COLO668 (cell line): ENCODE measurements around the gene VWA1.
"Not testable (repeated sequence)": the region's sequence is repeated elsewhere in the genome, so short reads cannot be mapped to it uniquely, and the experiment has no call there.

Experiments used
- DNase-seq: peaks from one replicate; lab custom pipeline; 2025; ENCODE audit not compliant: unreplicated experiment; lab: John Stamatoyannopoulos, UW

VWA1 gene

GRCh38 chr1:1434824-1435105 lies 725 bp upstream of the VWA1 start:
- no peak for DNase-seq

GRCh38 chr1:1435911-1436629 lies 580 bp downstream of the VWA1 start:
- DNase-seq = peak; percentile 67

GRCh38 chr1:1436630-1437032 lies 1.1 kb downstream of the VWA1 start:
- no peak for DNase-seq

GRCh38 chr1:1437033-1437903 lies 1.8 kb downstream of the VWA1 start:
- peak; percentile 79 for DNase-seq

- DNase-seq = peak; percentile 95
Measured at GRCh38 chr1:1437904-1438376, 2.5 kb downstream of the VWA1 start.

GRCh38 chr1:1438531-1439381 lies 3.3 kb downstream of the VWA1 start:
- DNase-seq = no peak

- DNase-seq = no peak
Measured at GRCh38 chr1:1439546-1440261, 4.2 kb downstream of the VWA1 start.

GRCh38 chr1:1440262-1441001 lies 4.9 kb downstream of the VWA1 start:
- DNase-seq = no peak

GRCh38 chr1:1441002-1441888 lies 5.8 kb downstream of the VWA1 start:
- peak; percentile 81 for DNase-seq

GRCh38 chr1:1442069-1442770 lies 6.7 kb downstream of the VWA1 start:
- DNase-seq = no peak

GRCh38 chr1:1446631-1447030 lies 11.1 kb downstream of the VWA1 start:
- not testable (repeated sequence) for DNase-seq

GRCh38 chr1:1449099-1449739 lies 13.7 kb downstream of the VWA1 start, which contains the start of gene ATAD3C:
ATAD3C (plus strand) TSS chr1:1449689; CDS start chr1:1450684, 995 bp downstream.
- no peak for DNase-seq

GRCh38 chr1:1450616-1451015 lies 15.1 kb downstream of the VWA1 start:
- DNase-seq = not testable (repeated sequence)

GRCh38 chr1:1451696-1452364 lies 16.3 kb downstream of the VWA1 start:
- no peak for DNase-seq

GRCh38 chr1:1452365-1452739 lies 16.9 kb downstream of the VWA1 start:
- peak; percentile 49 for DNase-seq

GRCh38 chr1:1452882-1453281 lies 17.4 kb downstream of the VWA1 start:
- DNase-seq = no peak

GRCh38 chr1:1454286-1455056 lies 19.0 kb downstream of the VWA1 start:
- DNase-seq = not testable (repeated sequence)
